Measurements from ENCODE around the gene KRT73.

KRT73 gene

DNA sequence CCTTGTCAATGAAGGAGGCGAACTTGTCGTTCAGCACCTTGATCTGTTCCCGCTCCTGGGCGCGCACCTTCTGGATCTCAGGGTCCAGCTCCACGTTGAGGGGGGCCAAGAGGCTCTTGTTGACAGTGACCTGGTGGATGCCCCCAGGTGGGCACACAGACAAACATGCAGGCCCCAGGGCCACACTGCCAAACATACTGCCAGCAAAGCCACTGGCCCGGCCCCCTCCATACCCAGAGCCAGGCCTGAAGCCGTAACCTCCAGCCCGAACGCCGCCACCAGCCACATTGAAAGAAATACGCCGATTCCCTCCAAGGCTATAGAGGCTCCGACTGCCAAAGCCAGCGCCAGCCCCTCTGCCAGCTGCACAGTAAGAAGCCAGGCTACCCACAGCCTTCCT lies 45.1 kb downstream of the KRT73 start:
- TF ChIP-seq, protein P1, sequence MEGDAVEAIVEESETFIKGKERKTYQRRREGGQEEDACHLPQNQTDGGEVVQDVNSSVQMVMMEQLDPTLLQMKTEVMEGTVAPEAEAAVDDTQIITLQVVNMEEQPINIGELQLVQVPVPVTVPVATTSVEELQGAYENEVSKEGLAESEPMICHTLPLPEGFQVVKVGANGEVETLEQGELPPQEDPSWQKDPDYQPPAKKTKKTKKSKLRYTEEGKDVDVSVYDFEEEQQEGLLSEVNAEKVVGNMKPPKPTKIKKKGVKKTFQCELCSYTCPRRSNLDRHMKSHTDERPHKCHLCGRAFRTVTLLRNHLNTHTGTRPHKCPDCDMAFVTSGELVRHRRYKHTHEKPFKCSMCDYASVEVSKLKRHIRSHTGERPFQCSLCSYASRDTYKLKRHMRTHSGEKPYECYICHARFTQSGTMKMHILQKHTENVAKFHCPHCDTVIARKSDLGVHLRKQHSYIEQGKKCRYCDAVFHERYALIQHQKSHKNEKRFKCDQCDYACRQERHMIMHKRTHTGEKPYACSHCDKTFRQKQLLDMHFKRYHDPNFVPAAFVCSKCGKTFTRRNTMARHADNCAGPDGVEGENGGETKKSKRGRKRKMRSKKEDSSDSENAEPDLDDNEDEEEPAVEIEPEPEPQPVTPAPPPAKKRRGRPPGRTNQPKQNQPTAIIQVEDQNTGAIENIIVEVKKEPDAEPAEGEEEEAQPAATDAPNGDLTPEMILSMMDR (IDR thresholded peaks at IDR 0.05; ENCODE audit: low read depth, low read length) = no peak
- DNase-seq (ENCODE audit: extremely low read depth, low read depth) = no peak

DNA sequence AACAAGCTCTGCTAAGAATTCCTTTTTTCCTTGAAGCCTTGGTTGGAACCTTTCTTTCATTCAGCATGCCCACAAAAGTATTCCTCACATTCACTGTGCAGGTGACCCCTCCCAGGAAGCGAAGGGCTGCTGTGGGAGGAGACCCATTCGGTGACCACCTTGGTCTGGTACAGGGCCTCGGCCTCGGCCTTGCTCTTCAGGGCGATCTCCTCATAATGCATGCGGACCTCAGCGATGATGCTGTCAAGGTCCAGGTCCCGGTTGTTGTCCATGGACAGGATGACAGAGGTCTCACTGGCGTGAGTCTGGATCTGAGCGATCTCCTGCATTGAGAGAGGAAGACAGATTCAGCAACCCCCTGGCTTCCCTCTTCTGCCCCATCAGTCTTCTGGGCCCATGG lies 47.8 kb downstream of the KRT73 start:
- no peak for DNase-seq (ENCODE audit: extremely low read depth, low read depth)
- TF ChIP-seq, protein P1 (IDR thresholded peaks at IDR 0.05; ENCODE audit: low read depth, low read length) = no peak

DNA sequence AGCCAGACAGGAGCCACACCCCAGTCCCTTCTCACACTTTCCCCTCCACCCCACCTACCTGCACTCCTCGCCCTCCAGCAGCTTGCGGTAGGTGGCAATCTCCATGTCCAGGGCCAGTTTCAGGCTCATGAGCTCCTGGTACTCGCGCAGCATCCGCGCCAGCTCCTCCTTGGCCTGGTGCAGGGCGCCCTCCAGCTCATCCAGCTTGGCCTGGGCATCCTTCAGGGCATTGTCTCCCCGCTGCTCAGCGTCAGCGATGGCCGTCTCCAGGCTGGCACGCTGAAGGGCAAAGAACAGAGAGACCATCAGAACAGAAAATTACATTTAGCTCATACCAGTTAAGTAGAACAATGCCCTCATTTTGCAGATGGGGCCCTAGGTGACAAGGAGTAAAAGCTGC lies 50.2 kb downstream of the KRT73 start:
- TF ChIP-seq, protein P1 (IDR thresholded peaks at IDR 0.05; ENCODE audit: low read depth, low read length) = no peak

DNA sequence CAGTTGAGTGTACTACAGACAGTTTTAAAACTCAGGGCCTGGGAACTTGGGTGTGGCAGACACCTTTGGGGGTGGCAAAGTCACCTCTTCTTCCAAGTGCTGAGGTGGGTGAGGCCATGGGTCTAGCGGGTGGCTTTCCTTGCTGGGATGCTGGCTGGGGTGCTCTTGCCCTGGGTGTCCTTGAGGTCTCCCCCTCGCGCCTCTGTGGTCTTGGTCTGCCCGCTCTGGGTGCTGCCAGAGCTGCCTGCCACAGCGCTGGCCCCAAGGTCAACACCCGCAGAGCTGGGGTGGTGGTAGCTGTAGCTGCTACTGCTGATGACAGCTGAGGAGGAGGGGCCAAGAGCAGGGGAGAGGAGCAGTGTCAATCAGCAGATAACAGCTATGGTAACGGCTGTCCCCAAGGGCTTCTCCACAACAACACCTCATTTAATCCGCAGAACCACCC lies 51.5 kb downstream of the KRT73 start:
- TF ChIP-seq, protein P1 (IDR thresholded peaks at IDR 0.05; ENCODE audit: low read depth, low read length) = no peak
- DNase-seq (ENCODE audit: extremely low read depth, low read depth) = no peak

More for the DNA sequence above, 50.2 kb downstream of the KRT73 start:
- DNase-seq (ENCODE audit: extremely low read depth, low read depth) = no peak

DNA sequence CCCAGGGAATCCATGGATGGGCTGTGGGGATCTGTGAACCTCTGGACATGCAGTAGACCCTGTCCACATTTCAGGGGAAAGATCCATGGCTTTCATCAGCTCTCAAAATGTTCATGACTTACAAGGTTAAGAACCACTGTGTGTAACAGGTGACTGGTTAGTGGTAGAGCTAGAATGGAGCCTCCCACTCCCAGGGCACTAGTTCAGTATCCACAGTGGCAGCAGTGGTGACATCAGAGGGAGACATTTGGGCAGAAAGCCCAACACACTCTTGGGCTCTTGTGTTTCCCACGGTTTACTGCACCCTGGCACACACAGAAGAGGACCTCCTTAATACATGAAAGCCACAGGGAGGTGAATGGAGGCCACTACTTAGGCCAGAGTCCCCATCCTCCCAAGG lies 53.8 kb downstream of the KRT73 start:
- TF ChIP-seq, protein P1 (IDR thresholded peaks at IDR 0.05; ENCODE audit: low read depth, low read length) = no peak
- no peak for DNase-seq (ENCODE audit: extremely low read depth, low read depth)

DNA sequence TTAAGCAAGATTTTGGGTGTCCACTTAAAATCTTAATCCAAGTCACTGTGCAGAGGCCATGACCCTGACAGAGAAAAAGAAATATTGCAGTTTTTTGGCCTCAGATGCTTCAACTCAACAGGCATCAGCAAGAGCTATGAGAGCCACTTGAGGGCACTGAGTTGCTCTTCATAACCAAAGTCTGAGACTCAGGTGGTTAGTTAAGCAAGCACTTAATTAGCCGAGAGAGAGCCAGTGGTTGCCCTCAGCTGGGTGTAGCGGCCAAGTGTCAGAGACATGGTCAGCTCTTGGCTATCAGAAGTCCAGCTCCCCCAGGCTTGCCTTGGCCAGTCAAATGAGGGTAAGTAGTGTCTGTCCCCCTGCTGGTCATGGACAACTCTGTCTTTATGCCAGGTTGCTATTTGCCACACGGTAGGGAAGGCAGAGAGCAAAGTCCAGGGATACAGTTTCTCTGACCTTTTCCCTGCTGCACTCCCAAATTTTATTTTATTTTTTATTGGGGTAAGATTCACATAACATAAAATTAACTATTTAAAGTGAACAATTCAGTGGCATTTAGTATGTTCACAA lies 56.4 kb downstream of the KRT73 start:
- no peak for DNase-seq (ENCODE audit: extremely low read depth, low read depth)
- TF ChIP-seq, protein P1 (IDR thresholded peaks at IDR 0.05; ENCODE audit: low read depth, low read length) = no peak; the same call in 1 of the 2 replicates

DNA sequence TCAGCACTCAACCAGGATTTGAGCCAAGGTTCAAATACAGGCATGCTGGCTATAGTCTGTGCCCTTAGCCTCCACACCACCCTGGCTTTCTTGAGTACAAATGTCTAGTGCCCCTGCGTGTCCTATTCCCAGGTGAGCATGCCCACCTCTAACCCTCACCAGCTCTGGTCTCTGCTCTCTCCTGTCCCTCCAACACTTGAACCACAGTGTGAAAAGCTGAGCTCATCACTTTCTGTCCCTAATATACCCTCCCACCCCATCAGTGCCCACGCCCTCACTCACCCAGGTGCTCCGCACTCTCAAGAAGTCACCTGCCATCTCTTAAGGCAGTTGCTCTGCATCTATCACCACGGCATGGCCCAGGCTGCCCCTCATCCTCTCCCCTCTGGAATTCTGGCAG lies 58.4 kb downstream of the KRT73 start:
- TF ChIP-seq, protein P1 (IDR thresholded peaks at IDR 0.05; ENCODE audit: low read depth, low read length) = no peak
- DNase-seq (ENCODE audit: extremely low read depth, low read depth) = no peak
